Jurkat, Clone E6-1 (cell line): ENCODE measurements around the gene ARG2.
A peak's percentile ranks its signal among the peaks of the same experiment; 100 is the strongest.

Experiments used
- DNase-seq: peaks from one replicate; pipeline ENCODE4 v3.0.0-alpha.2; 2011; ENCODE audit warnings: low read depth, low spot score
- H3K4me3 ChIP-seq: 2 replicates; pipeline ENCODE4 v1.5.1; 2011; ENCODE audit warnings: mild to moderate bottlenecking, low read length, control low read depth, moderate library complexity

Gene ARG2

DNA sequence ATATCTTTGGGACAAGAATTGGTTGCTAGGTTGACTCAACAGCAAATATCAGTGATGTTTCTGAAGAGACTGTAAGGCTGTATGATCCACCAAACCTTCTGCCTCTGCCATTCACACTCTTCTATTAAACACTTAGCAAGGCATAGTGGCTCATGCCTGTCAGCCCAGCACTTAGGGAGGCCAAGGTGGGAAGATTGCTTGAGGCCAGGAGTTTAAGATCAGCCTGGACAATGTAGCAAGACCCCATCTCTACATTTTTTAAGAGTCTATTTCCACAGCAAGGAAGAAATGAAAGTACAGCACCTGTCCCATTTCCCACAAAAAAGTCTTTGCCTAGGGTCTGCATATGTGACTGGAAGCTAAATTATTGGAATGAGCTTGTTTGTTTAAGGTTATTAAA, 7.8 kb downstream of the ARG2 start:
- no peak overlapping the region for H3K4me3 ChIP-seq
- no peak for DNase-seq

DNA sequence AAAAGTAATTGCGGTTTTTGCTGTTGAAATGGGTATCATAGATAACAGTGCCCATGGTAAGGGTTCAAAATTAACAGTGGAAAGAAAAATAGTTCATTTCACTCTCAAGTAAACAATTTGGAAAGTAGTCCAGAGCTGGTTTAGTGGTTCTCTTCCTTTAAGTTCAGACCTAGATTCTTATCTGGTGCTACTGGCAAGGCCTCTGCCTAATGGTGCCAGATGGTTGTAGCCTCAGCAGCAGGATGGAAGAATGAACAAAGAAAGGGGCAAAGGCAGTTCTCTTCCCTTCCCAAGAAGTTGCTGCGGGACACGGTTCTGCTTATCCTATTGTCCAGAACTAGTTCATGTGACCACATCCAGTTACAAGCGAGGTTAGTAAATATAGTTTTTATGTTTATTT, 10.5 kb downstream of the ARG2 start:
- no peak for DNase-seq

DNA sequence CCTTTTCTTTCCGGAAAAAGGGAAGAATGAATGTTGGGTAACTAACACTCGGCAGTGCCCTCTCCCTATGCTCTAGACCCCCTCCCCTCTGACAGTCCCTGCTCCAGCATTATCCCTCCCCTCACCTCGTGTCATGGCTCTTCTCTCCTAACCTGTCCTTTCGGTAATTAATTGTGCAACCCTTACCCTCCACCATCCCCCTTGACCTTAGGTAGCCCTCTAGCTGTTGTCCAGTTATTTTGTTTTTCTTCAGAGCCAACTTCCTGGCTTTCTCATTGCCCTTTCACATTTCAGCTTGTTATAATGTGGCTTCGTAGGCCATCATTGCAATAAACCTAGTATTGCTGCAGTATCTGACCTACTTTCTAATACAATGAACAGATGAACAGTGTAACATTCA, 11.2 kb downstream of the ARG2 start:
- DNase-seq = no peak
- no peak overlapping the region for H3K4me3 ChIP-seq

More for the DNA sequence above, 10.5 kb downstream of the ARG2 start:
- H3K4me3 ChIP-seq = no peak overlapping the region

DNA sequence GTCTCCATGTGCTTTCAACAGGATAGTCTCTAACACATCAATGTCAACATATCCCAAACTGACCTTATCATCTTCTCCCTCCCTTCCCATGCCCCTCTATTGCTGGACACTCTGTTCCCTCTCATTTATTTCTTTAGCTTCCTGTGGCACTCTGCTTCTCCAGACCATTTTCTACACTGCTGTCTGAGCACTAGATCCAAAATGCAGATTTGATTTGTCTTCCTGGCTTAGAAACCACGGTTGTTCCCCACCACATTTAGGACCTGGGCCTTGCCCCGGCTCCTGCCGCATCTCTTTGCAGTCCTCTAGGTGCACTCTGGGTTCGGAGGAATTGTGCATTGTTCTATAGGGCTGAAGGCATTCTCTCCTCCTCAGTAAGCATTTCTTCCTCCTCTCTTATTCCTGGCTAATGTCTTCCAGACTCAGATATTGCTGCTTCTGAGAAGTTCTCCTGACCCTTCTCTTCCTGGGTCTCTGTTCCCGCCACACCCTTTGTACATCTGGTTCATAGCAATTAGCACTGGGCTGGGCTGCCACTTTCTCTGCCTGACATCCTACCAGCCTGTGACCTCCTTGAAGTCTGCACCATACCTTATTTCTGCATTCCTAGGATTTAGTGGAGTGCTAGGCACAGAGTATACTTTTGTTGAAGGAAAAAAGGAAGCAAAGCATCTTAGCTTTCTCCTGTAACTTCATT, 13.9 kb downstream of the ARG2 start:
- no peak overlapping the region for H3K4me3 ChIP-seq
- no peak for DNase-seq

DNA sequence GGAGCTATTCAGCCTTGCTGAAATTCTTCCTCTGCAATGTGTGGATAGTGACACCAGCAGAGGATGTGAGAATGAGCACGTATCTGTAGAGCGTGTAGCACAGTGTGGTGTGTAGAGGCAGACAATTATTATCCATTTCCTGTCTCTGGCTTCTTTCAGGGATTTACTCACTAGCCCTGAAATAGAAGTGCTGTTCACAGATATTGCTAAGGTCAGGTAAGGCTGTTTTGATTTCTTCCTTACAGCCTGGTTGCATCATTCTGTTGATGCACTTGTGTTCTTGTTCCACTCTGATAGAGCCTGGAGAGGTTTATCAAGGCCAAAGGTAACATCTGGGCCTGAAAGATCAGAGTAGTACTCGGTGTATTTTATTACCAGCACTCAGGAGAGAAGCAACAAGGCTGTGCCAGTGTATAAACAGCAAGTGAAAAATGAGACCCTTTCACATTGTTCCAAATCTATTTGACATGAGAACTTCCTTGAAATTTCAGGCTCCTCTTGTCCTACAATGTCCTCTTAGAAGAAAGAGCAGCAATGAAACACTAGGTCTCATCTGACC, 16.7 kb downstream of the ARG2 start:
- DNase-seq = no peak
- no peak overlapping the region for H3K4me3 ChIP-seq

DNA sequence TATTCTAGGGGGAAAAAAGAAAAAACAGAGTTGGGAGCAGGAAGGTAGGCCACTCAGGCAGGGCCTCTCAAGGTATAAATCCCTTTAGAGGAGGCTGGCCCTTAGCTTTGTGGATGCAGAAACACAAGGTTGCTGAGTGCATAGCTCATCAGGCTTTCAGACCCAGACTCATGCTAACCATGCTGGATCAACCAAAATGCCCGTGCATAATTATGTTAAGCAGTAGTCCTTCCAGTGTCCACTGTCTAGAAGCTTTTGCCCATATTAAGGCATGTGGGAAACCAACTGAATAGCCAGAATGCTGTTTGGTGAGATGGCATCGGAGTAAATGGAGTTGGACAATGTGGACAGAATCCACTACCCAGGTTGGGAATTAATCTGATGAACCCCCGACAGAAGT, 18.9 kb downstream of the ARG2 start:
- H3K4me3 ChIP-seq = no peak overlapping the region
- no peak for DNase-seq

DNA sequence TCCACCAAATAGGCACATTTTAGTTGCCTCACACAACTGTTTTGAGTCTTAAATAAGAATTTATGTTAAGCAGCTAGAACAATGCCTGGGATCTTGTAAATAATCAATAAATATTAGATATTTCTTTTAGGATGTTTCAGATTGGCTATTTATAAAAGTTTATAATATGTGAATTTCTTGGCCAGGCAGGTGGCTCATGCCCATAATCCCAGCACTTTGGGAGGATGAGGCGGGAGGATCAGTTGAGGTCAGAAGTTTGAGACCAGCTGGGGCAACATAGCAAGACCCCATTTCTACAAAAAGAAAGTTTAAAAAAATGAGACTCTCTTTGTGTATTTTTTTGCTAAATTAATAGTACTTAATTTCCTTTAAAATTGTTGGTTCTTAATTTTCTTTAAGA, 21.8 kb downstream of the ARG2 start:
- no peak for DNase-seq
- no peak overlapping the region for H3K4me3 ChIP-seq

DNA sequence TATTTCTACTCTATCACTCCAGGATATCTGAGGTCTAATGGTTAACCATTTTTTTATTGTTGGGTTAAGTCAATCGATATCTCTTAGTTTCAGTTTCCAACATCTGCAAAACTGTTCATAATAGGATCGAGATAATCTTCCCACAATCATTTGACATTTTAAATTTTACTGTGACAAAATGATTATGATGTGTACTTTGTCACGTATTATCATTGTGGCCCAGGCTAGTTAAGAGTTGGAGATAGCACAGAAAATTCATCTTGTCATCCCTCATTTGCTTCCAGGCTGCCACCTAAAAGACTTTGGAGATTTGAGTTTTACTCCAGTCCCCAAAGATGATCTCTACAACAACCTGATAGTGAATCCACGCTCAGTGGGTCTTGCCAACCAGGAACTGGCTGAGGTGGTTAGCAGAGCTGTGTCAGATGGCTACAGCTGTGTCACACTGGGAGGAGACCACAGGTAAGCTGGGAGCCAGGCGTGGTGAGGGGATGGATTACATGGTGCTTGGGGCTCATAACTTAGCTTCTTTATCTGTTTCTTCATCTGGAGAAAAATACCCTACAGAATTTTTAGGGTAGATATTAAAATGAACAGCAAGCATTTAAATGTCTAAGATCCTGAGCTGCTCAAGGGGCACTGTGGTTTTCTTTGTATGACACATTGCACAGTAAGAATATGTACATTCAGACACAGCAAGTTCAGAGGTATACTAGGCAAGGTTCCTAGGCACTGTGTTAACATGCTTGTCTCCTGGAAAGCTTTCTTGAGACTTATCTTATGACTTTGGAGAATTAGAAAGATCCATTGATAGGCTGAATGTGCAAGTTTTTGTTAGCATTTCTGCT, 22.4 kb downstream of the ARG2 start:
- DNase-seq = peak; percentile 47
- H3K4me3 ChIP-seq = no peak overlapping the region

DNA sequence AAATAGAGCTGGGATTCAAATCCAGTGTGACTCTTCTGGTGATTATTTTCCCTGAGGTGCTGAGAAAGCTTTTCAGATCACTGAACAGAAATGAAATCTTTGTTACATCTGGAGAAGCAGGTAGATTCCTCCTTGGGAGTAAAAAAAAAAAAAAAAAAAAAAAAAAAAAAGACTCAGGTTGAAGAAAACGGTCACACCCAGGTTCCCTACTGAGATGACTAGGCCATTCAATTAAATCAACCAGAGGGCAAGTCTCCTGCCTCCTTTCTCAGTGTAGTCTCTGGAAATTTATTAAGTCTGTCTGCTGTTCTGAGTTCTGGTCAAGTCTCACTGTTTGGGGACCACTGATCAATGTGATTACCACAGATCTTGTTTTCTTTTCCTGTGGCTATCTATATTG, 24.0 kb downstream of the ARG2 start:
- DNase-seq = no peak
- H3K4me3 ChIP-seq = no peak overlapping the region

DNA sequence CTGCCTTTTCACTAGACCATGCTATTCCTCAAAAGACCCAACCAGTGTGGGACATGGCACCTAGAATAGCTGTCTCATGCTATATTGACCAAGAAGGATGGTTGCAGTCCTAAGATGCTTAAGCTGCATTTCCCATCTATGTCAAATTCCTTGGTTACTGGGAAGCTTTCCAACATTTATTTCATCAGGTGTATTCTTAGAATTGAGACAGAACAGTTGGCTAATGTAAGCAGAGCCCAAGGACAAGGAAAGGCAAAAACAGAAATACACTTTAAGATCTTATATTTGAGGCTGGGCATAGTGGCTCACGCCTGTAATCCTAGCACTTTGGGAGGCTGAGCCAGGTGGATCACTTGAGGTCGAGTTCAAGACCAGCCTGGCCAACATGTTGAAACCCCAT, 24.7 kb downstream of the ARG2 start:
- DNase-seq = no peak
- H3K4me3 ChIP-seq = no peak overlapping the region

DNA sequence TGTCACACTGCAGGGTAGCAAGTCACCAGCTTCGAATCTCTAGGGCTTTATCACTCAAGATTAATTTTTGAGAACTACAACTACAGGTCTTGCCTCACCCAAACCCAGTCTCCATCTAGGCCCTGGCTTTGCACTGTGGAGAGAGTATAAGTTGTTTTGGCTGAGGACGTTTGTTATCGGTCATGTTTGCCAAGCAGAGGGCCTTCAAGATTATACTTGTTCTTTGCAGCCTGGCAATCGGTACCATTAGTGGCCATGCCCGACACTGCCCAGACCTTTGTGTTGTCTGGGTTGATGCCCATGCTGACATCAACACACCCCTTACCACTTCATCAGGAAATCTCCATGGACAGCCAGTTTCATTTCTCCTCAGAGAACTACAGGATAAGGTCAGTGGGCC, 25.7 kb downstream of the ARG2 start:
- H3K4me3 ChIP-seq = no peak overlapping the region
- no peak for DNase-seq

DNA sequence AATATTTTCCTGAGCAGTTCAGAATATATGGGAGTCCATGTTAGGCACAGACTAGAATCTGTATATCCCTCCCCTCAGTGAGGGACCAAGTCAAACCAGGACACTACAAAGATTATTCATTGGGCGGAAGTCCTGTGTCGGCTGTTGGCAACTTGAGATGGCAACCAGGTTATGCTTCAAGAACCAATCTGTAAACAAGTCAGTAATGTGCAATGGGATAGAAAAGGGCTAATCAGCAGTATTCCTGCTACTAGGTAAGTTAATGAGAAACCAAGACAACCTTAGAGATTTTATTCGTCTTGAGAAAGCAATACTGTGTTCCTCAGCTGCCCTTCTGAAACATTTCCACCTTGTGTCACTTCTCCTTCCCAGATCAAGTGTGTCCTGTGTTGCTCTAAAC, 26.4 kb downstream of the ARG2 start:
- no peak for DNase-seq

DNA sequence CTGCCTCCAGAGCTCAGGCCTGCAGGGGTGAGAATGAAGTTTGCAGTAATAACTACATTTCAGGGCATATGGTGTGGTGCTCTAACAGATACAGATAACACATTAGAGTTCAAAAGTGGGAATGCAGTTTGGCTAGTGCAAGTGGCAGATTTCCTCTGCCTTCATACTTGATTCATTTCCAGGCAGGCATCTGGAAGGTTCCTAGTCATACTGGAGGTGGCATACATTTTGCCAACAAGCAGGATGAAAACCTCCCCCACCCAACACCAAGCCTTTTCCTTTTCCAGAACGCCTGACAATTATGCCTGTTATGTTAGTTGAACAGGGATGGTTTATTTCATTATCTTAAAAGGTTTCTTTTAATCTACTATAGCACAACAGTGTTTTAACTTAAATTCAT, 30.4 kb downstream of the ARG2 start:
- DNase-seq = no peak
- H3K4me3 ChIP-seq = no peak overlapping the region

More for the DNA sequence above, 26.4 kb downstream of the ARG2 start:
- H3K4me3 ChIP-seq = no peak overlapping the region

DNA sequence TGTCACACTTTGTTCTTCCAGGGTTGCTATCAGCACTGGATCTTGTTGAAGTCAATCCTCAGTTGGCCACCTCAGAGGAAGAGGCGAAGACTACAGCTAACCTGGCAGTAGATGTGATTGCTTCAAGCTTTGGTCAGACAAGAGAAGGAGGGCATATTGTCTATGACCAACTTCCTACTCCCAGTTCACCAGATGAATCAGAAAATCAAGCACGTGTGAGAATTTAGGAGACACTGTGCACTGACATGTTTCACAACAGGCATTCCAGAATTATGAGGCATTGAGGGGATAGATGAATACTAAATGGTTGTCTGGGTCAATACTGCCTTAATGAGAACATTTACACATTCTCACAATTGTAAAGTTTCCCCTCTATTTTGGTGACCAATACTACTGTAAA, 31.0 kb downstream of the ARG2 start:
- no peak for DNase-seq
- H3K4me3 ChIP-seq = no peak overlapping the region

DNA sequence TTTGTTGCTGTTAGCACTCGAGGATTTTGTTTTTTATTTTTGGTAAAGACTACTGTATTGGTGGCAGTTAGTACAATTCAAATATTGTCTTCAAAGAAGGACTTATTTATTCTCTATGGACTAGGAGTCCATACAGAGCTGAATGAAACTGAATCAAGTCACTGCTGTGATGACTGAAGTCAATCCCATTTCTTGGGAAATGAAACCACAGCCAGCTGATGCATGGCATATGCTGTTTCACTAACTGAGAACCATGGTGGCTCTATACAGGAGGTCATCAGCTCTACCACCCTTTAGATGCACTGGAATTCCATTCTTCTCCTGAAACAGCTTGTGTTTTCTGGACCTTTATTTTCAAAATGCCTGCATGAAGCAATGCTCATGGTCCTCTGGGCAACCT, 32.5 kb downstream of the ARG2 start:
- no peak for DNase-seq
- no peak overlapping the region for H3K4me3 ChIP-seq

DNA sequence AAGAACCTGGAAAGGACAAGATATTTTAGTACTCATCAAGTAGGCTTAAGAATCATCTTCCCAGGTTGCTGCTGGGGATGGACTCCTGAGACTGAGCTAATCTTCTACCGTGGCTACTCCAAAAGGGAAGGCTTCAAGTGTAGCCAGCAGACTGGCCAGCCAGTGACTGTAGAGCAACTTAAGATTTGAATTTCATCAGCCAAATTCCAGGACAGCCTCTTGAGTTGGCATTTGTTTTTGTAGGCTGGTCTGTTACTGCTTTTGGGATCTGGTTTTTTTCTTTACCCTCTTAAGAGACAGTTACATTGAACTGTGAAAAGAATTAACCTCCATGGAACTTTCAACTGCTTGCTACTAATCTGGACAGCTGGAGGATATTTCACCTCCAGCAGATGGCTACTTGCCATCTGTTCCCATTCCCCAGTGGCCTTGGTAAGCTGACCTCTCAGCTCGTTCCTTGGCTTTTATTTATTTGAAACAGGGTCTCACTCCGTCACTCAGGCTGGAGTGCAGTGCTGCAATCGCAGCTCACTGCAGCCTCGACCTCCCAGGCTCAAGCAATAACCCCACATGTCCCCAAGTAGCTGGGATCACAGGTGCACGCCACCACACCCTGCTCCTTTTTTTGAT, 34.0 kb downstream of the ARG2 start:
- no peak overlapping the region for H3K4me3 ChIP-seq
- DNase-seq = no peak

DNA sequence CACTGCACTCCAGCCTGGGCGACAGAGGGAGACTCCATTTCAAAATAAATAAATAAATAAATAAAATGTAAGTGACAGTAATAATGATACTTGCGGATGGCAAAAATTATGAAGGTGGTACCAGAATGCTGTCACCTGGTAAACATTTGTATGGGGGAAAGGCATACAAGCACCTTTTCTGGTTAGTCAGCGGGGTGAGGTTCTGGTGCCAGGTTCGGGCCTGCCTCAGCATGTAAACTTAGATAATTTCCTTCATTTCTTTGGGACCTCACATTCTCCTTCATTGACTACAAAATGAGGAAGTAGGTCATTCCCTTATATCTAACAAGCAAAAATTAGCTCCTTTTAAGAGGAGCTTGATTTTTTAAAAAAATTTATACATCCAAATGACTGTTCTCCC, 43.9 kb downstream of the ARG2 start:
- no peak overlapping the region for H3K4me3 ChIP-seq
- DNase-seq = no peak

DNA sequence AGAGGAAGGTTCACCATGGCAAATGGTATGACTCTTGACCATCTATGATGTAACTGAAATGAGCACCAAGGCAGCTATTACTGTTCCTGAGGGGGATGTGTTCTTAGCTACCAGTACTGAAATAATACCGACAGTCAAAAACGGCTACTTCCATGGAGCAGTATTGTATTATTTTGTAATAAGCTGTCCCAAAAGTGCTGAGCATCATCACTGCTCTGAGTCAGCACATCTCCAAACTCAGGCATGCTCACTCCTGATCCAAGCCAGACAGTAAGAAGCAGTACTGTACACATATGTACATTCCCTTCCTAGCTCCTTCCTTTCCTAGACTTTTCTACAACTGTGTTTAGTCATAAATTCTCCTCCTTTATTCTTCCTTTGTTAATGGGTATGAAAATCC, 46.1 kb downstream of the ARG2 start:
- no peak for DNase-seq
- no peak overlapping the region for H3K4me3 ChIP-seq

DNA sequence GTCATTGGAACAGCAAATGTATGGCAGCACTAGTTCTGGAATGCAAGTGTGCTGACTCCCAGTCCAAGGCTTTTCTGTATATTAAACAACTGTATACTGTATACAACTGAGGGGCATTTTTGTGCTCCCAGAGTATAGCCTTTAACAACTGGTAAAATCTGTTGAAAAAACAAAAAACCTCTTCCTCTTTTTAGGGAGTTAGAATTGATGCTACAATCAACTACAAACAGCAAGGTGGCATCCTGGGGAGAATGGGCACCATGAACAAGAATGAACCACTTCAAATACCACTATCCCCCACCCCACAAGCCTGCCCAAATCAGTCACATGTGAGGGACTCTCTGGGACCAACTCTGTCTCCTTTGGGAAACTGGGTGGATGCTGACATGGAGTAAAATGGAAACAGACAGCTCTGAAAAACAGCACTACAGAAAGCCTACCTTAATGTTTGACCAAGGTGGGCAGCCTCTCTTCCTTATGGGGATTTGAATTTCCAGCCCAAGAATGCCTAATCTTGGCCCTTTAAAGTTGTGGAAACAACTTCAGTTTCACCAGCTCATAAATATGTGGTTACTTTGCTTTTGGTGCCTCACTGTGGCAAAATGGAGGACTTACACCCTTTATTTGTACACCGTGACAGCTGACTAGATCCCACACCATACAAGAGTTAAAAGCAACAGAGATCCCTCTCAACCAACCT, 47.2 kb downstream of the ARG2 start:
- DNase-seq = peak; percentile 59
- H3K4me3 ChIP-seq = no peak overlapping the region
